H1 (cell line): Measurements from ENCODE around the gene CRADD. TPM values are rescaled to one million over a fixed set of nuclear protein-coding genes. Genes with fewer than 3 reads are reported as not detected.

Source experiments
- CTCF ChIA-PET: fragments of 300-600 bp; sonication (Branson Sonifier 250); formaldehyde crosslinking; loops from one replicate; lab custom pipeline; 2021; ENCODE audit not compliant: partially characterized antibody; lab: Charles Lee
- POLR2A ChIA-PET: fragments of 300-600 bp; sonication (Branson Sonifier 250); formaldehyde crosslinking; loops from one replicate; lab custom pipeline; 2021; ENCODE audit warnings: inconsistent platforms; ENCODE audit not compliant: partially characterized antibody; lab: Charles Lee
- DNase-seq, 2 experiments: peaks; one replicate each; pipeline versions ENCODE4 v3.0.0 to v3.0.0-alpha.2; 2010 to 2022; ENCODE audit warnings: low spot score in 2 of 2, low read depth in 1 of 2, mixed read lengths in 1 of 2
- FAIRE-seq: peaks from 2 replicates; lab custom pipeline; 2011; peaks lifted over from hg19 to GRCh38; lab: Jason Lieb, UNC
- H2AFZ ChIP-seq: 2 replicates; pipeline ENCODE4 v1.8.1; 2012; ENCODE audit warnings: low read length, inconsistent platforms
- H2AK5ac ChIP-seq: 2 replicates; pipeline ENCODE4 v1.6.1; 2013; ENCODE audit warnings: low read depth, low read length
- H2BK120ac ChIP-seq: replicated peaks from 2 replicates; pipeline ENCODE3; 2013; ENCODE audit warnings: low read depth, low read length, inconsistent platforms
- H2BK12ac ChIP-seq: 2 replicates; pipeline ENCODE4 v1.6.1; 2013; ENCODE audit warnings: low read depth, low read length
- H2BK15ac ChIP-seq: 2 replicates; pipeline ENCODE4 v1.6.1; 2013; ENCODE audit warnings: low read length
- H2BK20ac ChIP-seq: 2 replicates; pipeline ENCODE4 v1.6.1; 2013; ENCODE audit warnings: low read length
- H2BK5ac ChIP-seq: 2 replicates; pipeline ENCODE4 v1.6.1; 2013; ENCODE audit warnings: low read depth, low read length
- H3K14ac ChIP-seq: 2 replicates; pipeline ENCODE4 v1.6.1; 2013; ENCODE audit warnings: inconsistent platforms; ENCODE audit not compliant: insufficient read length
- H3K18ac ChIP-seq: 2 replicates; pipeline ENCODE4 v1.6.1; 2013; ENCODE audit warnings: low read length; ENCODE audit errors: extremely low read depth
- H3K23ac ChIP-seq: 2 replicates; pipeline ENCODE4 v1.6.1; 2013; ENCODE audit warnings: inconsistent platforms; ENCODE audit not compliant: insufficient read length
- H3K23me2 ChIP-seq: 2 replicates; pipeline ENCODE4 v1.6.1; 2013; ENCODE audit warnings: low read depth, low read length
- H3K27ac ChIP-seq: 2 replicates; pipeline ENCODE4 v1.6.1; 2011; ENCODE audit warnings: low read depth, low read length, inconsistent platforms
- H3K27me3 ChIP-seq, 4 experiments: replicated peaks in 1 of 4; 1 replicate in 1 of 4; 2 replicates in 3 of 4; pipeline versions ENCODE4 v1.6.1 to v1.8.1; 2011 to 2013; ENCODE audit warnings: low read length in 3 of 4, mild to moderate bottlenecking in 3 of 4, inconsistent platforms in 2 of 4, mixed read lengths in 2 of 4, moderate library complexity in 1 of 4; ENCODE audit not compliant: control insufficient read depth in 3 of 4, insufficient read depth in 3 of 4; ENCODE audit errors: extremely low read depth in 1 of 4
- H3K36me3 ChIP-seq, 4 experiments: 2 replicates each; pipeline versions ENCODE4 v1.6.1 to v1.8.1; 2011 to 2013; ENCODE audit warnings: mild to moderate bottlenecking in 4 of 4, low read length in 3 of 4, moderate library complexity in 2 of 4, control low read depth in 1 of 4, inconsistent platforms in 1 of 4; ENCODE audit not compliant: insufficient read depth in 4 of 4, control insufficient read depth in 2 of 4
- H3K4ac ChIP-seq: replicated peaks from 2 replicates; pipeline ENCODE3; 2013; ENCODE audit warnings: low read length, low read depth, mixed read lengths, inconsistent platforms; ENCODE audit not compliant: insufficient read length
- H3K4me1 ChIP-seq, 4 experiments: replicated peaks in 1 of 4; 1 replicate in 1 of 4; 2 replicates in 3 of 4; pipeline versions ENCODE4 v1.6.1 to v1.8.1; 2011 to 2013; ENCODE audit warnings: low read length in 3 of 4, inconsistent platforms in 2 of 4, mixed read lengths in 1 of 4; ENCODE audit not compliant: insufficient read depth in 4 of 4, control insufficient read depth in 3 of 4
- H3K4me2 ChIP-seq, 2 experiments: 2 replicates each; pipeline versions ENCODE4 v1.6.1 to v1.8.1; 2011 to 2013; ENCODE audit warnings: low read depth in 2 of 2, low read length in 2 of 2, control low read depth in 1 of 2, inconsistent platforms in 1 of 2, mild to moderate bottlenecking in 1 of 2; ENCODE audit not compliant: insufficient read depth in 1 of 2
- H3K4me3 ChIP-seq, 4 experiments: fragments of 200-600, 300-600 bp in 1 of 4; sonication (generic), shearing (Covaris generic), sonication (Bioruptor Twin) in 1 of 4; 2 replicates each; pipeline versions ENCODE4 v1.5.1 to v1.8.1; 2011 to 2016; ENCODE audit warnings: low read length in 4 of 4, low read depth in 3 of 4, control low read depth in 2 of 4, inconsistent platforms in 2 of 4, mild to moderate bottlenecking in 2 of 4, mixed read lengths in 1 of 4, moderate library complexity in 1 of 4; ENCODE audit not compliant: insufficient read depth in 2 of 4; ENCODE audit errors: extremely low read depth in 1 of 4
- H3K56ac ChIP-seq: replicated peaks from 2 replicates; pipeline ENCODE3; 2013; ENCODE audit warnings: low read depth, mild to moderate bottlenecking, mixed read lengths, low read length, inconsistent platforms; ENCODE audit not compliant: insufficient read length
- H3K79me1 ChIP-seq: 2 replicates; pipeline ENCODE4 v1.6.1; 2013; ENCODE audit warnings: low read depth, low read length, control low read depth
- H3K79me2 ChIP-seq, 2 experiments: 2 replicates each; pipeline versions ENCODE4 v1.6.1 to v1.8.1; 2012 to 2013; ENCODE audit warnings: low read length in 2 of 2, mild to moderate bottlenecking in 2 of 2, inconsistent platforms in 1 of 2; ENCODE audit not compliant: insufficient read depth in 2 of 2, control insufficient read depth in 1 of 2
- H3K9ac ChIP-seq, 4 experiments: replicated peaks in 1 of 4; 1 replicate in 1 of 4; 2 replicates in 3 of 4; pipeline versions ENCODE4 v1.6.1 to v1.8.1; 2011 to 2013; ENCODE audit warnings: low read depth in 3 of 4, low read length in 3 of 4, control low read depth in 2 of 4, mild to moderate bottlenecking in 2 of 4, moderate library complexity in 2 of 4, inconsistent platforms in 1 of 4; ENCODE audit errors: extremely low read depth in 1 of 4
- H3K9me3 ChIP-seq, 2 experiments: 2 replicates each; pipeline versions ENCODE4 v1.6.1 to v1.8.1; 2012 to 2013; ENCODE audit warnings: mild to moderate bottlenecking in 2 of 2, moderate library complexity in 2 of 2, control low read depth in 1 of 2, inconsistent platforms in 1 of 2, low read depth in 1 of 2, low read length in 1 of 2, mixed read lengths in 1 of 2; ENCODE audit not compliant: insufficient read depth in 2 of 2
- H4K20me1 ChIP-seq, 2 experiments: replicated peaks in 1 of 2; 2 replicates each; pipeline versions ENCODE3 to v1.8.1; 2011 to 2013; ENCODE audit warnings: inconsistent platforms in 2 of 2, low read length in 2 of 2, mild to moderate bottlenecking in 1 of 2; ENCODE audit not compliant: insufficient read depth in 2 of 2, control insufficient read depth in 1 of 2
- H4K5ac ChIP-seq: 2 replicates; pipeline ENCODE4 v1.6.1; 2013; ENCODE audit warnings: low read length, low read depth, mixed read lengths, inconsistent platforms; ENCODE audit not compliant: insufficient read length
- H4K8ac ChIP-seq: 2 replicates; pipeline ENCODE4 v1.8.0; 2013; ENCODE audit warnings: mild to moderate bottlenecking, moderate library complexity, low read length, inconsistent platforms; ENCODE audit not compliant: insufficient read depth; ENCODE audit errors: extremely low read depth
- H4K91ac ChIP-seq: replicated peaks from 2 replicates; pipeline ENCODE3; 2013; ENCODE audit warnings: low read length, mixed read lengths, inconsistent platforms; ENCODE audit not compliant: insufficient read length
- BCL11A ChIP-seq, 2 experiments: IDR thresholded peaks; one replicate each; pipeline ENCODE4 v1.6.1; 2011; ENCODE audit warnings: low read depth in 2 of 2, low read length in 2 of 2, mild to moderate bottlenecking in 2 of 2
- CEBPB ChIP-seq: IDR thresholded peaks from 2 replicates; pipeline ENCODE4 v1.6.1; 2012; ENCODE audit warnings: low read depth, low read length
- CTBP2 ChIP-seq: IDR thresholded peaks from 2 replicates; pipeline ENCODE4 v1.7.0; 2011; ENCODE audit warnings: borderline replicate concordance, mild to moderate bottlenecking, moderate library complexity, mixed read lengths, low read length; ENCODE audit not compliant: insufficient read depth, insufficient read length
- FOSL1 ChIP-seq: IDR thresholded peaks from 2 replicates; pipeline ENCODE4 v1.6.1; 2011; ENCODE audit warnings: mild to moderate bottlenecking, low read depth, low read length, moderate library complexity; ENCODE audit not compliant: insufficient read depth
- GABPA ChIP-seq: IDR thresholded peaks from 2 replicates; pipeline ENCODE4 v1.6.1; 2011; ENCODE audit warnings: mild to moderate bottlenecking, low read length, moderate library complexity, borderline replicate concordance; ENCODE audit not compliant: insufficient read depth
- JUND ChIP-seq: IDR thresholded peaks from 2 replicates; pipeline ENCODE4 v1.6.1; 2011; ENCODE audit warnings: mild to moderate bottlenecking, improper control_type of control experiment, low read length
- SP1 ChIP-seq: IDR thresholded peaks from 2 replicates; pipeline ENCODE4 v1.6.1; 2011; ENCODE audit warnings: low read depth, low read length
- SP2 ChIP-seq: IDR thresholded peaks from 2 replicates; pipeline ENCODE4 v1.6.1; 2012; ENCODE audit warnings: mild to moderate bottlenecking, low read length, inconsistent platforms
- TAF1 ChIP-seq: IDR thresholded peaks from 2 replicates; pipeline ENCODE4 v1.6.1; 2011; ENCODE audit warnings: mild to moderate bottlenecking, low read depth, low read length
- WGBS, 2 experiments: shearing (Covaris generic) in 1 of 2; methylation state at CpG; one replicate each; pipeline versions ENCODE4 v1.1.6 to v1.1.7; 2013 to 2015; ENCODE audit warnings: low lambda C conversion rate in 2 of 2, mixed read lengths in 2 of 2, inconsistent platforms in 1 of 2, low coverage in 1 of 2, missing lambda C conversion rate in 1 of 2; ENCODE audit not compliant: insufficient replicate concordance in 2 of 2, insufficient coverage in 1 of 2, insufficient read length in 1 of 2; ENCODE audit errors: extremely low coverage in 1 of 2, missing lambda C conversion rate in 1 of 2; 5-methylcytosine and 5-hydroxymethylcytosine counted together
- polyA plus RNA-seq, 7 experiments: library from polyadenylated mRNA; depleted of rRNA in 3 of 7; stranded (reverse) in 5 of 7; unstranded in 2 of 7; fragments of >200 nt in 5 of 7; fragments of 200-250 nt in 2 of 7; gene quantifications; 1 replicate in 5 of 7; 2 replicates in 1 of 7; 4 replicates in 1 of 7; pipeline versions ENCODE4 v1.2.1 to v1.2.3, GENCODE V29; 2011 to 2013; ENCODE audit warnings: missing spikeins in 2 of 7, mixed read lengths in 2 of 7
- total RNA-seq: library from RNA; stranded (reverse); fragmentation: NEBNext Ultra II Directional; extraction: Animal tissue kit (Norgen Biotek cat#: 25700); gene quantifications from 2 replicates; pipeline ENCODE4 v1.2.1, GENCODE V29; 2021
- TF ChIP-seq, protein P1 (sequence below): IDR thresholded peaks from 2 replicates; pipeline ENCODE4 v1.6.1; 2011; ENCODE audit warnings: low read depth, mild to moderate bottlenecking, low read length; ENCODE audit not compliant: insufficient read depth
- TF ChIP-seq, protein P2 (sequence below): IDR thresholded peaks from 2 replicates; pipeline ENCODE4 v1.6.1; 2011; ENCODE audit warnings: low read length, improper control_type of control experiment

The CRADD gene
- total and polyA plus RNA-seq, 2 of the 8 experiments (the other 6 are each of a cell fraction or from before 2014, with no cell fraction given): 8.1 to 15.4 TPM

DNA sequence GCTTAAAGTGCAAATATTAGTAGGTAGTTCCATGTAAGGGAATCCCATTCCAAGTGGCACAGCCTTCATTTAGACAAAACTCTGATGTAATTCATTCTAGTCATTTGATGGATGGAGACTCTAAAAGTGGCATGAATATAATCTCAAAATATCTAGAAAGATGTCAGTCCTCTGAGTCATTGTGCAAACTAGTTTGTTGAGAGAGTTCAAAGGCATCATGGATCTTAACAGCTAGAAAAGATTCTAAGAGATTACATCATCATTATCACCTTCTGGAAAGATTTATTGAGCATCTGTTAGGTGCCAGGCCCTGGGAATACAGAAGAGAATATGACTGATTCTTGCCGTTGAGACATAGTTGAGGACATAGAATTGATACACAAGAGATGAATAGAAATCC, 30.7 kb downstream of the CRADD start:
- no peak for FAIRE-seq
- POLR2A ChIA-PET: no interaction called here
- no peak overlapping the region for H2BK5ac ChIP-seq
- TF ChIP-seq JUND (no peak), CEBPB (no peak), GABPA (no peak), SP2 (no peak), CTBP2 (no peak), TAF1 (no peak), BCL11A (IDR thresholded peaks at IDR 0.05; ENCODE audit: low read depth in 2 of 2, low read length in 2 of 2) (no peak), SP1 (no peak), FOSL1 (no peak)
- TF ChIP-seq, protein P1, sequence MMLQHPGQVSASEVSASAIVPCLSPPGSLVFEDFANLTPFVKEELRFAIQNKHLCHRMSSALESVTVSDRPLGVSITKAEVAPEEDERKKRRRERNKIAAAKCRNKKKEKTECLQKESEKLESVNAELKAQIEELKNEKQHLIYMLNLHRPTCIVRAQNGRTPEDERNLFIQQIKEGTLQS: no peak
- TF ChIP-seq, protein P2, sequence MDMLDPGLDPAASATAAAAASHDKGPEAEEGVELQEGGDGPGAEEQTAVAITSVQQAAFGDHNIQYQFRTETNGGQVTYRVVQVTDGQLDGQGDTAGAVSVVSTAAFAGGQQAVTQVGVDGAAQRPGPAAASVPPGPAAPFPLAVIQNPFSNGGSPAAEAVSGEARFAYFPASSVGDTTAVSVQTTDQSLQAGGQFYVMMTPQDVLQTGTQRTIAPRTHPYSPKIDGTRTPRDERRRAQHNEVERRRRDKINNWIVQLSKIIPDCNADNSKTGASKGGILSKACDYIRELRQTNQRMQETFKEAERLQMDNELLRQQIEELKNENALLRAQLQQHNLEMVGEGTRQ: no peak

More for the DNA sequence above, 30.7 kb downstream of the CRADD start:
- 89% methylated on average over 1 of the region's 1 CpG; no CpG with 5 or more reads in 1 of the 2 experiments for WGBS, 2 experiments
- H3K79me2 ChIP-seq: no peaks in the 10 kb centered on the region
- no peak overlapping the region for H2BK120ac ChIP-seq
- H2BK12ac ChIP-seq: no peak overlapping the region
- no peak overlapping the region for H4K5ac ChIP-seq
- H3K23me2 ChIP-seq: no peaks in the 10 kb centered on the region
- no peak overlapping the region for H2BK20ac ChIP-seq
- H3K36me3 ChIP-seq: no peaks in the 10 kb centered on the region
- no peak overlapping the region for H4K8ac ChIP-seq
- H3K56ac ChIP-seq: no peak overlapping the region
- H2AFZ ChIP-seq: no peak overlapping the region
- H3K14ac ChIP-seq: no peak overlapping the region
- H3K9me3 ChIP-seq: peaks cover 8 to 9% of the 10 kb centered on the region in 2 experiments; a peak in 2 of 4 replicates
- H2AK5ac ChIP-seq: no peak overlapping the region
- CTCF ChIA-PET: no interaction called here
- no peak overlapping the region for H3K27ac ChIP-seq
- H3K4me2 ChIP-seq: no peak overlapping the region
- H4K91ac ChIP-seq: no peak overlapping the region
- H3K18ac ChIP-seq: no peak overlapping the region
- H2BK15ac ChIP-seq: no peak overlapping the region
- no peak overlapping the region for H3K23ac ChIP-seq
- no peak overlapping the region for H3K9ac ChIP-seq
- H4K20me1 ChIP-seq: no peaks in the 10 kb centered on the region
- H3K4me3 ChIP-seq: no peak overlapping the region
- no peak overlapping the region for H3K4ac ChIP-seq
- no peak for DNase-seq
- no peaks in the 10 kb centered on the region for H3K27me3 ChIP-seq
- H3K79me1 ChIP-seq: no peaks in the 10 kb centered on the region
- H3K4me1 ChIP-seq: peaks cover 0 to 2% (median 0%) of the 10 kb centered on the region in 4 experiments; a peak in 1 of 7 replicates
